HepG2 (cell line): Measurements from ENCODE around the gene ETHE1. TPM values are rescaled to one million over a fixed set of nuclear protein-coding genes. Genes with fewer than 3 reads are reported as not detected.

Experiments
- ATAC-seq: fragments of 200-7000 bp; cut with Tn5 transposase; 3 replicates; pipeline ENCODE4 v1.9.1; 2020; ENCODE audit warnings: mild to moderate bottlenecking, moderate library complexity
- BruUV-seq: library from RNA; stranded (reverse); fragments of 400-500 nt; replicated peaks from 2 replicates; lab custom pipeline; 2021; lab: Mats Ljungman, UMichigan
- CTCF ChIA-PET: fragments of 300-600 bp; formaldehyde crosslinking; extraction: SDS; loops from one replicate; lab custom pipeline; 2021; ENCODE audit warnings: low total read pairs, inconsistent platforms, low intra/inter-chr PET ratio; lab: Yijun Ruan, JAX
- POLR2A ChIA-PET: fragments of 350-600 bp; sonication (Branson Sonifier 250); formaldehyde crosslinking; loops from one replicate; lab custom pipeline; 2020; ENCODE audit warnings: antibody characterized with exemption, inconsistent platforms; lab: Yijun Ruan, JAX
- DNase-seq: peaks from one replicate; pipeline ENCODE4 v3.0.0-alpha.2; 2015; ENCODE audit warnings: low spot score
- FAIRE-seq: peaks from 3 replicates; lab custom pipeline; 2011; peaks lifted over from hg19 to GRCh38; lab: Jason Lieb, UNC
- H2AFZ ChIP-seq: one replicate; pipeline ENCODE4 v1.6.1; 2011; ENCODE audit warnings: low read length, inconsistent platforms
- H3K27ac ChIP-seq: fragments of 300-600 bp; 3 replicates; pipeline ENCODE4 v1.8.0; 2011; ENCODE audit warnings: mixed run types, mild to moderate bottlenecking, mixed read lengths, low read length, inconsistent platforms; ENCODE audit not compliant: insufficient read depth; ENCODE audit errors: extremely low read length
- H3K27me3 ChIP-seq, 2 experiments: fragments of 200-600 bp in 1 of 2; 2 replicates in 1 of 2; 3 replicates in 1 of 2; pipeline versions ENCODE4 v1.6.0 to v1.8.0; 2011; ENCODE audit warnings: low read length in 2 of 2, mild to moderate bottlenecking in 2 of 2, moderate library complexity in 2 of 2, inconsistent platforms in 1 of 2; ENCODE audit not compliant: insufficient read depth in 2 of 2, control insufficient read depth in 1 of 2
- H3K36me3 ChIP-seq, 2 experiments: fragments of 200-600 bp in 1 of 2; replicated peaks in 1 of 2; 2 replicates in 1 of 2; 3 replicates in 1 of 2; pipeline versions ENCODE4 v1.5.1 to v1.8.0; 2011; ENCODE audit warnings: low read length in 2 of 2, inconsistent platforms in 1 of 2; ENCODE audit not compliant: insufficient read depth in 2 of 2, control insufficient read depth in 1 of 2
- H3K4me1 ChIP-seq: 2 replicates; pipeline ENCODE4 v1.5.1; 2012; ENCODE audit warnings: low read length, inconsistent platforms; ENCODE audit not compliant: insufficient read depth
- H3K4me2 ChIP-seq: 2 replicates; pipeline ENCODE4 v1.6.0; 2011; ENCODE audit warnings: low read depth, low read length, inconsistent platforms
- H3K4me3 ChIP-seq, 3 experiments: fragments of 200-600 bp in 1 of 3; sonication (generic), shearing (Covaris generic) in 1 of 3; replicated peaks in 1 of 3; 2 replicates each; pipeline ENCODE4 v1.5.1; 2011 to 2016; ENCODE audit warnings: low read length in 3 of 3, inconsistent platforms in 2 of 3, low read depth in 2 of 3, mild to moderate bottlenecking in 2 of 3, control low read depth in 1 of 3, mixed read lengths in 1 of 3; ENCODE audit not compliant: insufficient read depth in 1 of 3
- H3K79me2 ChIP-seq: one replicate; pipeline ENCODE4 v1.6.1; 2011; ENCODE audit warnings: low read length, inconsistent platforms; ENCODE audit not compliant: insufficient read depth
- H3K9ac ChIP-seq: 2 replicates; pipeline ENCODE4 v1.6.0; 2011; ENCODE audit warnings: mild to moderate bottlenecking, low read depth, low read length, inconsistent platforms; ENCODE audit not compliant: insufficient read depth
- H3K9me3 ChIP-seq: 2 replicates; pipeline ENCODE4 v1.5.1; 2012; ENCODE audit warnings: mild to moderate bottlenecking, low read length
- H4K20me1 ChIP-seq: 2 replicates; pipeline ENCODE4 v1.6.0; 2011; ENCODE audit warnings: inconsistent platforms, mild to moderate bottlenecking, low read length, moderate library complexity; ENCODE audit not compliant: insufficient read depth
- ARID5B ChIP-seq: IDR thresholded peaks from 2 replicates; pipeline ENCODE4 v1.4.0; 2020; ENCODE audit warnings: mild to moderate bottlenecking, missing genetic modification reagents
- CREB1 ChIP-seq, 2 experiments: fragments of 450-650 bp in 1 of 2; IDR thresholded peaks; 2 replicates each; pipeline ENCODE4 v1.6.1; 2016 to 2017; ENCODE audit warnings: control low read depth in 1 of 2, mild to moderate bottlenecking in 1 of 2, missing compliant biosample characterization in 1 of 2, missing genetic modification characterization in 1 of 2
- GABPB1 ChIP-seq: IDR thresholded peaks from 2 replicates; pipeline ENCODE4 v1.6.1; 2016; ENCODE audit warnings: mild to moderate bottlenecking, missing genetic modification reagents, moderate library complexity, missing compliant biosample characterization
- MAF1 ChIP-seq: sonication (generic); formaldehyde crosslinking; IDR thresholded peaks from 2 replicates; pipeline ENCODE4 v1.5.0; 2020; ENCODE audit warnings: missing genetic modification reagents, borderline replicate concordance
- MXI1 ChIP-seq: IDR thresholded peaks from 3 replicates; pipeline ENCODE4 v1.6.1; 2012; ENCODE audit warnings: low read depth, low read length, inconsistent platforms, borderline replicate concordance
- SMAD3 ChIP-seq: sonication (generic); formaldehyde crosslinking; IDR thresholded peaks from 2 replicates; pipeline ENCODE4 v1.4.0; 2020; ENCODE audit warnings: missing genetic modification reagents
- TEAD2 ChIP-seq: sonication (generic); formaldehyde crosslinking; IDR thresholded peaks from 2 replicates; pipeline ENCODE4 v1.9.0; 2021; ENCODE audit warnings: missing genetic modification reagents
- WIZ ChIP-seq: sonication (generic); formaldehyde crosslinking; IDR thresholded peaks from 2 replicates; pipeline ENCODE4 v1.5.1; 2020; ENCODE audit warnings: mild to moderate bottlenecking, missing genetic modification reagents
- ZFY ChIP-seq: sonication (generic); formaldehyde crosslinking; IDR thresholded peaks from 2 replicates; pipeline ENCODE4 v1.4.0; 2020; ENCODE audit warnings: missing genetic modification reagents
- ZKSCAN1 ChIP-seq: fragments of 150-350 bp; IDR thresholded peaks from 2 replicates; pipeline ENCODE4 v1.6.1; 2014; ENCODE audit warnings: low read length
- ZNF3 ChIP-seq: IDR thresholded peaks from 2 replicates; pipeline ENCODE4 v1.7.0; 2017; ENCODE audit warnings: inconsistent platforms
- ZNF331 ChIP-seq: sonication (generic); formaldehyde crosslinking; IDR thresholded peaks from 2 replicates; pipeline ENCODE4 v1.4.0; 2020; ENCODE audit warnings: missing genetic modification reagents
- ZSCAN12 ChIP-seq: sonication (generic); formaldehyde crosslinking; IDR thresholded peaks from 2 replicates; pipeline ENCODE4 v1.9.0; 2021; ENCODE audit warnings: mild to moderate bottlenecking, missing genetic modification reagents
- WGBS: methylation state at CpG from one replicate; pipeline ENCODE4 v1.1.6; 2017; ENCODE audit warnings: low lambda C conversion rate; 5-methylcytosine and 5-hydroxymethylcytosine counted together
- in situ Hi-C: cut with HindIII; loops from 2 replicates; pipeline ENCODE4 v1.10.0; 2017; ENCODE audit warnings: low pct_unique_long_range_greater_than_20kb; ENCODE audit not compliant: extremely low pct_ligation_motif_present
- intact Hi-C: fragments of 100-400 bp; cut with micrococcal nuclease; formaldehyde crosslinking; loops from one replicate; pipeline ENCODE4 v1.10.0; 2022; ENCODE audit not compliant: unreplicated experiment
- polyA plus RNA-seq, 8 experiments: library from polyadenylated mRNA; depleted of rRNA in 3 of 8; stranded (reverse) in 7 of 8; unstranded in 1 of 8; fragments of >200 nt; fragmentation: Illumina TruSeq in 4 of 8; extraction: Trizol in 4 of 8; gene quantifications; 2 replicates each; pipeline versions ENCODE4 v1.2.1 to v1.2.3, GENCODE V29; 2011 to 2016; ENCODE audit warnings: low read depth in 4 of 8, missing spikeins in 1 of 8, mixed read lengths in 1 of 8; ENCODE audit not compliant: insufficient read depth in 1 of 8
- total RNA-seq, 5 experiments: library from RNA; depleted of rRNA; stranded (reverse); fragments of >200 nt; fragmentation: Illumina TruSeq; extraction: Trizol; gene quantifications; 2 replicates each; pipeline ENCODE4 v1.2.3, GENCODE V29; 2016; ENCODE audit warnings: low read depth in 1 of 5
- TF ChIP-seq, protein P1 (sequence below): IDR thresholded peaks from 2 replicates; pipeline ENCODE4 v1.6.1; 2016; ENCODE audit warnings: missing genetic modification reagents, missing compliant biosample characterization
- TF ChIP-seq, protein P2 (sequence below): sonication (generic); formaldehyde crosslinking; IDR thresholded peaks from 2 replicates; pipeline ENCODE4 v1.5.0; 2020; ENCODE audit warnings: mild to moderate bottlenecking, missing genetic modification reagents
- TF ChIP-seq, protein P3 (sequence below): sonication (generic); formaldehyde crosslinking; IDR thresholded peaks from 2 replicates; pipeline ENCODE4 v1.8.1; 2023; ENCODE audit warnings: mild to moderate bottlenecking, missing genetic modification reagents
- TF ChIP-seq, protein P4 (sequence below): IDR thresholded peaks from 2 replicates; pipeline ENCODE4 v1.6.1; 2016; ENCODE audit warnings: missing biosample characterization, missing genetic modification reagents, low read depth

ETHE1 gene
- total and polyA plus RNA-seq, 2 of the 13 experiments (the other 11 are each of a cell fraction or from before 2014, with no cell fraction given) = 32.5 to 58.4 TPM

- no peaks in the 10 kb centered on the region for H3K79me2 ChIP-seq
- no TSS peak for BruUV-seq
- intact Hi-C loops (no loop called here), in situ Hi-C loops (no loop called here)
- H3K9ac ChIP-seq = peak overlapping the region; percentile 53
- peak overlapping the region; percentile 99 for H3K4me2 ChIP-seq
- POLR2A ChIA-PET = interaction anchor here (1.0 to 2.6 kb wide), 8 partner anchors 9 to 204 kb away, joined by 4 to 47 read pairs (median 8); partner anchors contain the start of gene PHLDB3
- 3% methylated on average over 8 of the region's 33 CpGs for WGBS
- peaks cover 59% of the 10 kb centered on the region for H3K4me1 ChIP-seq
- no peaks in the 10 kb centered on the region for H3K36me3 ChIP-seq
- H3K4me3 ChIP-seq = peak overlapping the region; percentile 70 to 84 (median 73)
- H3K27ac ChIP-seq = peak overlapping the region; percentile 64
- no peak for DNase-seq
- H2AFZ ChIP-seq = peak overlapping the region; percentile 88
- no peaks in the 10 kb centered on the region for H3K9me3 ChIP-seq
- ATAC-seq = peak; percentile 65
- CTCF ChIA-PET = no interaction called here
- no peaks in the 10 kb centered on the region for H3K27me3 ChIP-seq
- no peak for FAIRE-seq
- no peaks in the 10 kb centered on the region for H4K20me1 ChIP-seq
- no peak for TF ChIP-seq MXI1
- TF ChIP-seq, protein P1, sequence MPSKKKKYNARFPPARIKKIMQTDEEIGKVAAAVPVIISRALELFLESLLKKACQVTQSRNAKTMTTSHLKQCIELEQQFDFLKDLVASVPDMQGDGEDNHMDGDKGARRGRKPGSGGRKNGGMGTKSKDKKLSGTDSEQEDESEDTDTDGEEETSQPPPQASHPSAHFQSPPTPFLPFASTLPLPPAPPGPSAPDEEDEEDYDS (CRISPR knock-in tag) = peak; percentile 52; the same call in 1 of the 2 replicates
- no peak for TF ChIP-seq ZNF3 (CRISPR knock-in tag)
- TF ChIP-seq GABPB1 (CRISPR knock-in tag) = no peak
- TF ChIP-seq, protein P2, sequence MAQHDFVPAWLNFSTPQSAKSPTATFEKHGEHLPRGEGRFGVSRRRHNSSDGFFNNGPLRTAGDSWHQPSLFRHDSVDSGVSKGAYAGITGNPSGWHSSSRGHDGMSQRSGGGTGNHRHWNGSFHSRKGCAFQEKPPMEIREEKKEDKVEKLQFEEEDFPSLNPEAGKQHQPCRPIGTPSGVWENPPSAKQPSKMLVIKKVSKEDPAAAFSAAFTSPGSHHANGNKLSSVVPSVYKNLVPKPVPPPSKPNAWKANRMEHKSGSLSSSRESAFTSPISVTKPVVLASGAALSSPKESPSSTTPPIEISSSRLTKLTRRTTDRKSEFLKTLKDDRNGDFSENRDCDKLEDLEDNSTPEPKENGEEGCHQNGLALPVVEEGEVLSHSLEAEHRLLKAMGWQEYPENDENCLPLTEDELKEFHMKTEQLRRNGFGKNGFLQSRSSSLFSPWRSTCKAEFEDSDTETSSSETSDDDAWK (CRISPR knock-in tag) = no peak
- TF ChIP-seq ZSCAN12 (CRISPR knock-in tag) = no peak
- TF ChIP-seq, protein P3, sequence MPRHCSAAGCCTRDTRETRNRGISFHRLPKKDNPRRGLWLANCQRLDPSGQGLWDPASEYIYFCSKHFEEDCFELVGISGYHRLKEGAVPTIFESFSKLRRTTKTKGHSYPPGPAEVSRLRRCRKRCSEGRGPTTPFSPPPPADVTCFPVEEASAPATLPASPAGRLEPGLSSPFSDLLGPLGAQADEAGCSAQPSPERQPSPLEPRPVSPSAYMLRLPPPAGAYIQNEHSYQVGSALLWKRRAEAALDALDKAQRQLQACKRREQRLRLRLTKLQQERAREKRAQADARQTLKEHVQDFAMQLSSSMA (CRISPR knock-in tag) = no peak
- TF ChIP-seq MAF1 (CRISPR knock-in tag) = no peak
- TF ChIP-seq, protein P4, sequence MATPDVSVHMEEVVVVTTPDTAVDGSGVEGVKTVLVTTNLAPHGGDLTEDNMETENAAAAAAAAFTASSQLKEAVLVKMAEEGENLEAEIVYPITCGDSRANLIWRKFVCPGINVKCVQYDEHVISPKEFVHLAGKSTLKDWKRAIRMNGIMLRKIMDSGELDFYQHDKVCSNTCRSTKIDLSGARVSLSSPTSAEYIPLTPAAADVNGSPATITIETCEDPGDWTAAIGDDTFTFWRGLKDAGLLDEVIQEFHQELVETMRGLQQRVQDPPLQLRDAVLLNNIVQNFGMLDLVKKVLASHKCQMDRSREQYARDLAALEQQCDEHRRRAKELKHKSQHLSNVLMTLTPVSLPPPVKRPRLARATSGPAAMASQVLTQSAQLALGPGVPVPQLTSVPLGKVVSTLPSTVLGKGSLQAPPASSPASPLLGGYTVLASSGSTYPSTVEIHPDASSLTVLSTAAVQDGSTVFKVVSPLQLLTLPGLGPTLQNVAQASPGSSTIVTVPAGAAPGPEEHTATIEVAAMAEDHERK (CRISPR knock-in tag) = no peak
- no peak for TF ChIP-seq ZKSCAN1
- TF ChIP-seq ARID5B (CRISPR knock-in tag) = no peak; the same call in 1 of the 2 replicates
- TF ChIP-seq CREB1 (IDR thresholded peaks at IDR 0.05) = no peak
- TF ChIP-seq CREB1 (CRISPR knock-in tag; IDR thresholded peaks at IDR 0.05) = no peak
- no peak for TF ChIP-seq WIZ
- no peak for TF ChIP-seq SMAD3 (CRISPR knock-in tag)
- TF ChIP-seq ZFY (CRISPR knock-in tag) = 0 out of 2 replicates have a peak, but pooled peaks have one; percentile 12
- no peak for TF ChIP-seq TEAD2 (CRISPR knock-in tag)
- TF ChIP-seq ZNF331 (CRISPR knock-in tag) = no peak
Observed at GRCh38 chr19:43464134-43464775, 62.7 kb downstream of the ETHE1 start.
